Loucy (cell line): Measurements from ENCODE around the gene CFAP92.

Experiments
- H2AFZ ChIP-seq: fragments of 200-600 bp; sonication (generic); 2 replicates; pipeline ENCODE4 v1.6.0; 2016; ENCODE audit warnings: antibody characterized with exemption, mild to moderate bottlenecking, low read length, moderate library complexity
- H3F3A ChIP-seq: fragments of 200-600 bp; 2 replicates; pipeline ENCODE4 v1.6.0; 2016; ENCODE audit warnings: antibody characterized with exemption, low read depth, mild to moderate bottlenecking
- H3K27me3 ChIP-seq: fragments of 200-600 bp; sonication (generic); 2 replicates; pipeline ENCODE4 v1.6.1; 2014; ENCODE audit warnings: low read length, mild to moderate bottlenecking; ENCODE audit not compliant: insufficient read depth, poor library complexity, severe bottlenecking
- H3K36me3 ChIP-seq: fragments of 200-600 bp; sonication (generic); 2 replicates; pipeline ENCODE4 v1.6.1; 2016; ENCODE audit warnings: low read length; ENCODE audit not compliant: insufficient read depth
- H3K4me1 ChIP-seq: fragments of 200-600 bp; sonication (generic); 2 replicates; pipeline ENCODE4 v1.5.1; 2014; ENCODE audit warnings: low read length, mild to moderate bottlenecking; ENCODE audit not compliant: insufficient read depth, poor library complexity, severe bottlenecking
- H3K4me2 ChIP-seq: fragments of 200-600 bp; sonication (generic); 2 replicates; pipeline ENCODE4 v1.6.0; 2014; ENCODE audit warnings: antibody characterized with exemption, low read length, low read depth, mild to moderate bottlenecking; ENCODE audit not compliant: poor library complexity, severe bottlenecking
- H3K4me3 ChIP-seq: fragments of 200-600 bp; sonication (generic); 2 replicates; pipeline ENCODE4 v1.5.1; 2014; ENCODE audit warnings: low read length, mild to moderate bottlenecking, mixed read lengths; ENCODE audit not compliant: poor library complexity, severe bottlenecking
- H3K79me2 ChIP-seq: fragments of 200-600 bp; sonication (generic); 2 replicates; pipeline ENCODE4 v1.6.1; 2014; ENCODE audit warnings: low read length; ENCODE audit not compliant: insufficient read depth
- H3K9ac ChIP-seq: fragments of 200-600 bp; sonication (generic); 2 replicates; pipeline ENCODE4 v1.6.0; 2014; ENCODE audit warnings: mild to moderate bottlenecking, low read depth, low read length, moderate library complexity; ENCODE audit not compliant: poor library complexity, severe bottlenecking
- H3K9me2 ChIP-seq: fragments of 200-600 bp; sonication (generic); replicated peaks from 2 replicates; pipeline ENCODE4 v1.6.1; 2016; ENCODE audit warnings: low read depth, low read length, mixed read lengths
- H3K9me3 ChIP-seq: fragments of 200-600 bp; sonication (generic); 2 replicates; pipeline ENCODE4 v1.6.1; 2014; ENCODE audit warnings: mild to moderate bottlenecking, antibody characterized with exemption, low read length, low read depth; ENCODE audit not compliant: insufficient read depth
- H4K20me1 ChIP-seq: fragments of 200-600 bp; sonication (generic); 2 replicates; pipeline ENCODE4 v1.6.0; 2014; ENCODE audit warnings: antibody characterized with exemption, low read length, mild to moderate bottlenecking; ENCODE audit not compliant: insufficient read depth, poor library complexity, severe bottlenecking
- EZH2phosphoT487 ChIP-seq: fragments of 200-600 bp; IDR thresholded peaks from 2 replicates; pipeline ENCODE4 v1.6.1; 2018; ENCODE audit warnings: antibody characterized with exemption, mild to moderate bottlenecking, moderate library complexity, borderline replicate concordance
- TF ChIP-seq, protein P1 (sequence below): fragments of 200-600 bp; sonication (generic); conservative IDR thresholded peaks from 2 replicates; pipeline ENCODE4 v1.5.1; 2014; ENCODE audit warnings: mild to moderate bottlenecking, antibody characterized with exemption, low read length

The CFAP92 gene

DNA sequence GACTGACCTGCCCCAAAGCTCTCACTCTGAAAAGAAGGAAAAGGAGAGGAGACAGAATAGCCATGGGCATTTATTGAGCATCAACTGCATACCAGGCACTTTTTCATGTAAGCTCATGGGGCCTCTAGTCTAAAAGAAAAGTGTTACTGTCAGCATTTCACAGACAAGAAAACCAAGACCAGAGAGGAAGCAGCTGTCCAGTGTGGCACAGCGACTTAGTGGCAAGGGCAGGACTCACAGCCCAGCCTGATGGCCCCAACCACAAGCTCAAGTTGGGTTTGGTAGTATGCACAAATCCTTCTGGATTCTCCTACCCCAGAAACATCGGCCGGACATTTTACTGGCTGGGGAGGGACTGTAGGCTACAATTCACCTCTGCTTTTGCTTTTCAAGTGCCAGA is 13.0 kb upstream of the CFAP92 start:
- Histone ChIP-seq H3K4me3 (no peak overlapping the region), H3K27me3 (no peaks in the 10 kb centered on the region), H3K9ac (no peak overlapping the region), H3K4me1 (peaks cover 38% of the 10 kb centered on the region), H3K79me2 (no peaks in the 10 kb centered on the region), H3K9me3 (no peaks in the 10 kb centered on the region), H3K36me3 (no peaks in the 10 kb centered on the region), H4K20me1 (no peaks in the 10 kb centered on the region), H3K9me2 (no peaks in the 10 kb centered on the region), H3K4me2 (peak overlapping the region; percentile 42), H3F3A (no peaks in the 10 kb centered on the region), H2AFZ (no peak overlapping the region)
- TF ChIP-seq EZH2phosphoT487: no peak
- TF ChIP-seq, protein P1, sequence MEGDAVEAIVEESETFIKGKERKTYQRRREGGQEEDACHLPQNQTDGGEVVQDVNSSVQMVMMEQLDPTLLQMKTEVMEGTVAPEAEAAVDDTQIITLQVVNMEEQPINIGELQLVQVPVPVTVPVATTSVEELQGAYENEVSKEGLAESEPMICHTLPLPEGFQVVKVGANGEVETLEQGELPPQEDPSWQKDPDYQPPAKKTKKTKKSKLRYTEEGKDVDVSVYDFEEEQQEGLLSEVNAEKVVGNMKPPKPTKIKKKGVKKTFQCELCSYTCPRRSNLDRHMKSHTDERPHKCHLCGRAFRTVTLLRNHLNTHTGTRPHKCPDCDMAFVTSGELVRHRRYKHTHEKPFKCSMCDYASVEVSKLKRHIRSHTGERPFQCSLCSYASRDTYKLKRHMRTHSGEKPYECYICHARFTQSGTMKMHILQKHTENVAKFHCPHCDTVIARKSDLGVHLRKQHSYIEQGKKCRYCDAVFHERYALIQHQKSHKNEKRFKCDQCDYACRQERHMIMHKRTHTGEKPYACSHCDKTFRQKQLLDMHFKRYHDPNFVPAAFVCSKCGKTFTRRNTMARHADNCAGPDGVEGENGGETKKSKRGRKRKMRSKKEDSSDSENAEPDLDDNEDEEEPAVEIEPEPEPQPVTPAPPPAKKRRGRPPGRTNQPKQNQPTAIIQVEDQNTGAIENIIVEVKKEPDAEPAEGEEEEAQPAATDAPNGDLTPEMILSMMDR: no peak

DNA sequence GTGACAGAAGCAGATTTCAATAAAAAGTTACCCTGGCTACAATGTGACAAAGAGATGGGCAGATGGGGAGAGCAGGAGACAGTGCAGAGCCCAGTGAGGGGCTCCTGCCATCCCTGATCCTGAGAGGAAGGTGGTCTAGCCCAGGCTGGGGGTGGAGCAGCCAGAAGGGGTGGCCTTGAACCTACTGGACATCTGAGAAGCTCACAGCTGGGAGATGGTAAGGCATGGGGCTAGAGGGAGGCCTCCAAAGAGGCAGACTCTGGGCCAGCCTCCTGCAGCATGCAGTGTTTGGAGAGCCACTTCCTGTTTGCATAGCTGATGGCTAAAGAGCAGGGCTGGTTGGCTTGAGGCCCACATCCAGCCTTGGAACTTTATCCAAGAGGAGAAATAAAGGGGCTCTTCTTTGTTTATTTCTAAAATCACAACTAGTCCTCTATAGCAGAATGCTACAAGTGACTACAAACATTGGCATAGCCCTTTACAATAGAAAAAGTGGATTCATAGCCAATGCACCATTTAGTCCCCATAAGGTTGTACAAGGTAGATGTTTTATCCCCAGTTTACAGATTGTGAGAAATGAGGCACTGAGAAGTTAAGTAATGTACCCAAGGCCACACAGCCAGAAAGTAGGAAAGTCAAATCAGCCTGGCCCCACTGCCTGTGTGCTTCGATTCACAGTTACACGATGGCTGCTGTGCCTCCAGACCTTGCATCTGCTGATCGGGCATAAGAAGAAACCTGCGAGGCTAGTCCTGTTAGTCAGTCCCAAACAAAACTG is 11.8 kb upstream of the CFAP92 start:
- no peak for TF ChIP-seq EZH2phosphoT487
- TF ChIP-seq, protein P1: no peak
- Histone ChIP-seq H3K36me3 (no peaks in the 10 kb centered on the region), H4K20me1 (no peaks in the 10 kb centered on the region), H3K9me3 (no peaks in the 10 kb centered on the region), H3K4me2 (no peak overlapping the region), H3F3A (no peaks in the 10 kb centered on the region), H2AFZ (peak overlapping the region; percentile 71), H3K9me2 (no peaks in the 10 kb centered on the region), H3K27me3 (no peaks in the 10 kb centered on the region), H3K4me3 (no peak overlapping the region), H3K9ac (peak overlapping the region; percentile 65), H3K4me1 (peaks cover 38% of the 10 kb centered on the region), H3K79me2 (no peaks in the 10 kb centered on the region)

DNA sequence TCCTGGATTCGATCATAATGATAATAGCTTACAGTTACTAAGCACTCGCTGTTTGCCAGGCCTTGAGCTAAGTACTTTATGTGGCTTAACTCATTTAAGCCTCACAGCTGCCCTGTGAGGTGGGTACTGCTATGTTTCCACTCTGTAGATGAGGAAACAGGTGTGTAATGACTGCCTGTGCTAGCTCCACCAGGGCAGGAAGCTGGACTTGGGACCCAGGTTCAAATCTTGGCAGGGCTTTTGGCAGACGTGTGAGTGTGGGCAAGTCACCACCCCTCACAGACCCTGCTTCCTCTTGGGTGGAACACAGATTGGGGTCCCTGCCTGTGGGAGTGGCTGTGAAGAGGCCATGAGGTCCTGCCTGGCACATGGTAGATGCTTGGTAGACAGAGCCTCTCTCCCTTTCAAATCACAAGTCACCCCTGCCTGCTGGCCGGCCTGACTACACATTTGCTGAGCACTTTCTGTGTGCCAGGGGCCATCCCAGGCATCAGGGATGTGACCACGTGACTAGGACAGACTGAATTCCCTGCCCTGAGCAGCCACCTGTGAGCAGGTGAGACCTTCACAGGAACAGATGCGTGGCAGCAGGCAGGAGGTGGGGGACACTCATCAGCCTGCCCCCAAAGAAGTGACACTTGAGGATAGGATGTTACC is 10.9 kb upstream of the CFAP92 start:
- Histone ChIP-seq H4K20me1 (no peaks in the 10 kb centered on the region), H3K9ac (peak overlapping the region; percentile 65), H2AFZ (no peak overlapping the region), H3K9me2 (no peaks in the 10 kb centered on the region), H3K9me3 (no peaks in the 10 kb centered on the region), H3K4me3 (no peak overlapping the region), H3F3A (no peaks in the 10 kb centered on the region), H3K4me2 (no peak overlapping the region), H3K27me3 (no peaks in the 10 kb centered on the region), H3K79me2 (no peaks in the 10 kb centered on the region), H3K36me3 (no peaks in the 10 kb centered on the region), H3K4me1 (peaks cover 44% of the 10 kb centered on the region)
- no peak for TF ChIP-seq EZH2phosphoT487
- TF ChIP-seq, protein P1: no peak
